ENCODE results near the gene ZNF200. TPM values are rescaled to one million over a fixed set of nuclear protein-coding genes. Genes with fewer than 3 reads are reported as not detected.

Gene ZNF200
- total and polyA plus RNA-seq, 2 of the 13 experiments (the other 11 are each of a cell fraction or from before 2014, with no cell fraction given): 3.5 to 16.5 TPM

- TF ChIP-seq SPEN (CRISPR knock-in tag; IDR thresholded peaks at IDR 0.05; ENCODE audit: low read depth) (peak; percentile 87), ZNF503 (CRISPR knock-in tag; IDR thresholded peaks at IDR 0.05) (peak; percentile 69; the same call in 1 of the 2 replicates), FOXJ3 (CRISPR knock-in tag; IDR thresholded peaks at IDR 0.05; ENCODE audit: borderline replicate concordance) (no peak), ZNF337 (CRISPR knock-in tag; IDR thresholded peaks at IDR 0.05; ENCODE audit: borderline replicate concordance, low read depth) (no peak), NCOA1 (CRISPR knock-in tag; IDR thresholded peaks at IDR 0.05) (0 out of 2 replicates have a peak, but pooled peaks have one; percentile 81), USF2 (IDR thresholded peaks at IDR 0.05; ENCODE audit: low read depth, low read length) (no peak), USF2 (CRISPR knock-in tag; IDR thresholded peaks at IDR 0.05; ENCODE audit: borderline replicate concordance) (no peak; the same call in 1 of the 2 replicates), ATF7 (IDR thresholded peaks at IDR 0.05) (peak; percentile 71), ATF7 (CRISPR knock-in tag; IDR thresholded peaks at IDR 0.05) (0 out of 2 replicates have a peak, but pooled peaks have one; percentile 33), SALL2 (CRISPR knock-in tag; IDR thresholded peaks at IDR 0.05) (0 out of 2 replicates have a peak, but pooled peaks have one; percentile 21), REPIN1 (CRISPR knock-in tag; IDR thresholded peaks at IDR 0.05; ENCODE audit: borderline replicate concordance, low read depth) (0 out of 2 replicates have a peak, but pooled peaks have one; percentile 42), ZXDC (CRISPR knock-in tag; IDR thresholded peaks at IDR 0.05) (no peak), GPN1 (CRISPR knock-in tag; IDR thresholded peaks at IDR 0.05; ENCODE audit: borderline replicate concordance) (no peak), BCLAF1 (IDR thresholded peaks at IDR 0.05) (no peak), ZNF234 (CRISPR knock-in tag; conservative IDR thresholded peaks at IDR 0.05) (no peak), ZBTB38 (CRISPR knock-in tag; IDR thresholded peaks at IDR 0.05) (0 out of 2 replicates have a peak, but pooled peaks have one; percentile 29), ZNF33A (CRISPR knock-in tag; IDR thresholded peaks at IDR 0.05; ENCODE audit: borderline replicate concordance) (no peak), DDIT3 (CRISPR knock-in tag; IDR thresholded peaks at IDR 0.05) (no peak)
Observed at GRCh38 chr16:3234857-3235561, at the start of gene ZNF200 (continued).

All from HepG2 (cell line).